HG02610 (cell line): ENCODE results near the gene ADGRG1.

ENCODE experiments used
- ATAC-seq: cut with Tn5 transposase; IDR thresholded peaks from one replicate; pipeline ENCODE4 v1.9.1; 2021; ENCODE audit warnings: mild to moderate bottlenecking, moderate library complexity; ENCODE audit not compliant: unreplicated experiment

Gene ADGRG1

DNA sequence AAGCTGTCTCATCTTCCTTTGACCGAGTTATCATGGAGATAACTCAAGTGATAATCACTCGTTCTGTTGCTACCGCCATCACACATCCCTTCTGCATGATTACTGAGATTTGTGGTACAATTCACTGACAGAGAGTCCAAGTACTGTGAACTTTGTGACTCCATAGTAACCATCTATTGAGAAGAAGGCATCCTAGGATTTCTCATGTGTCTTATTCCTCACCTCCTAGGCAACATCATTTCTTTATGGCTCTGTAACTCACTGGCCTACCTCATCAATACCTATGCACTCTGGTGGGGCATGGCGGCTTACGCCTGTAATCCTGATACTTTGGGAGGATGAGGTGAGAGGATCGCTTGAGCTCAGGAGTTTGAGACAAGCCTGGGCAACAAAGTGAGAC lies 85.6 kb downstream of the ADGRG1 start:
- no peak for ATAC-seq
